ENCODE data around the gene PCTP. TPM values are rescaled to one million over a fixed set of nuclear protein-coding genes. Genes with fewer than 3 reads are reported as not detected.
A peak's percentile ranks its signal among the peaks of the same experiment; 100 is the strongest.

PCTP gene
- total and polyA plus RNA-seq, 9 of the 15 experiments (the other 6 are each of a cell fraction or from before 2014, with no cell fraction given), result 10.9 to 62.3 (median 41.2) TPM

GRCh38 chr17:55747209-55747608, 3.6 kb upstream of the PCTP start:
- no peak for ATAC-seq
- Histone ChIP-seq H3K4me3 (no peak overlapping the region), H3K4me2 (ENCODE audit: insufficient read depth, low read length) (no peak overlapping the region), H2AFZ (ENCODE audit: low read depth, low read length) (peak overlapping the region; percentile 7; the same call in 1 of the 2 replicates), H3K36me3 (ENCODE audit: control insufficient read depth, insufficient read depth, low read length) (no peaks in the 10 kb centered on the region), H3K27ac (ENCODE audit: extremely low read depth, low read depth, low read length) (no peak overlapping the region), H3K9ac (ENCODE audit: insufficient read depth in 1 of 2, low read depth in 2 of 2, low read length in 2 of 2) (no peak overlapping the region), H3K9me3 (replicated peaks; ENCODE audit: control insufficient read depth, insufficient read depth, low read depth, low read length) (no peaks in the 10 kb centered on the region), H4K20me1 (replicated peaks; ENCODE audit: control insufficient read depth, insufficient read depth, low read length) (no peaks in the 10 kb centered on the region), H3K9me1 (ENCODE audit: control insufficient read depth, insufficient read depth, low read length) (no peaks in the 10 kb centered on the region), H3K4me1 (replicated peaks in 1 of 2; ENCODE audit: control insufficient read depth in 2 of 2, insufficient read depth in 2 of 2, low read length in 2 of 2) (peaks cover 10 to 15% of the 10 kb centered on the region in 2 experiments; a peak in 4 of 5 replicates), H3K79me2 (ENCODE audit: control insufficient read depth, insufficient read depth, low read length) (peaks cover 11% of the 10 kb centered on the region), H3K27me3 (ENCODE audit: control insufficient read depth in 2 of 2, insufficient read depth in 2 of 2, low read length in 2 of 2) (no peaks in the 10 kb centered on the region)
- 35% methylated on average over 3 of the region's 3 CpGs for WGBS (ENCODE audit: insufficient coverage, low coverage, missing lambda C conversion rate)
- ChIA-PET POLR2A (no interaction called here), CTCF (ENCODE audit: low intra/inter-chr PET ratio) (no interaction called here)
- TF ChIP-seq ZNF24 (IDR thresholded peaks at IDR 0.05) (no peak), SREBF1 (IDR thresholded peaks at IDR 0.05; ENCODE audit: borderline replicate concordance, low read depth, low read length) (no peak), ZBTB49 (CRISPR knock-in tag; IDR thresholded peaks at IDR 0.05; ENCODE audit: borderline replicate concordance) (no peak), PYGO2 (tag; IDR thresholded peaks at IDR 0.05) (no peak)
- intact Hi-C loops (cut with micrococcal nuclease), result no loop called here
- in situ Hi-C loops (cut with MboI), result no loop called here
- BruUV-seq (replicated peaks), result no TSS peak
- no peak for FAIRE-seq
- no peak for DNase-seq (ENCODE audit: extremely low read depth in 1 of 4, low spot score in 3 of 4)
